Osteocyte (in vitro differentiated cells): Measurements from ENCODE around the gene YJEFN3. TPM values are rescaled to one million over a fixed set of nuclear protein-coding genes. Genes with fewer than 3 reads are reported as not detected.
A peak's percentile ranks its signal among the peaks of the same experiment; 100 is the strongest.

Source experiments
- DNase-seq: peaks from one replicate; pipeline ENCODE4 v3.0.0; 2021; ENCODE audit warnings: mixed read lengths; ENCODE audit not compliant: unreplicated experiment; ENCODE audit errors: extremely low spot score
- H3K27ac Mint-ChIP-seq: one replicate; pipeline ENCODE4 v1.8.0; 2021; ENCODE audit warnings: mild to moderate bottlenecking, mixed read lengths; ENCODE audit not compliant: unreplicated experiment
- H3K27me3 Mint-ChIP-seq: one replicate; pipeline ENCODE4 v1.8.0; 2021; ENCODE audit warnings: mixed read lengths; ENCODE audit not compliant: unreplicated experiment
- H3K36me3 Mint-ChIP-seq: one replicate; pipeline ENCODE4 v1.8.0; 2021; ENCODE audit warnings: mixed read lengths; ENCODE audit not compliant: unreplicated experiment
- H3K4me1 Mint-ChIP-seq: one replicate; pipeline ENCODE4 v1.8.0; 2021; ENCODE audit warnings: mixed read lengths; ENCODE audit not compliant: unreplicated experiment
- H3K4me3 Mint-ChIP-seq: one replicate; pipeline ENCODE4 v1.8.0; 2021; ENCODE audit warnings: mild to moderate bottlenecking, moderate library complexity, mixed read lengths; ENCODE audit not compliant: unreplicated experiment
- H3K9me3 Mint-ChIP-seq: one replicate; pipeline ENCODE4 v1.8.0; 2021; ENCODE audit warnings: mixed read lengths; ENCODE audit not compliant: unreplicated experiment
- CTCF ChIP-seq: fragments of 200-600 bp; sonication (generic); IDR thresholded peaks from 2 replicates; pipeline ENCODE4 v1.5.0; 2021; ENCODE audit warnings: antibody characterized with exemption, mild to moderate bottlenecking, moderate library complexity
- total RNA-seq: library from RNA; stranded (reverse); gene quantifications from 2 replicates; pipeline ENCODE4 v1.2.1, GENCODE V29; 2021

The YJEFN3 gene
- total RNA-seq, 1 donor from 2014 or later, result 6.1 TPM

- no peak overlapping the region for H3K4me3 Mint-ChIP-seq
These were observed 6.0 kb downstream of the YJEFN3 start for GRCh38 chr19:19534556-19535265.

GRCh38 chr19:19535311-19536191 lies 6.8 kb downstream of the YJEFN3 start:
- H3K9me3 Mint-ChIP-seq, result no peaks in the 10 kb centered on the region
- TF ChIP-seq CTCF, result no peak
- DNase-seq, result no peak
- no peaks in the 10 kb centered on the region for H3K27me3 Mint-ChIP-seq
- no peak overlapping the region for H3K4me3 Mint-ChIP-seq
- no peak overlapping the region for H3K27ac Mint-ChIP-seq
- peaks cover 22% of the 10 kb centered on the region for H3K4me1 Mint-ChIP-seq
- H3K36me3 Mint-ChIP-seq, result no peaks in the 10 kb centered on the region

More at GRCh38 chr19:19534556-19535265, 6.0 kb downstream of the YJEFN3 start:
- no peaks in the 10 kb centered on the region for H3K36me3 Mint-ChIP-seq
- DNase-seq, result no peak
- no peaks in the 10 kb centered on the region for H3K9me3 Mint-ChIP-seq
- no peak overlapping the region for H3K27ac Mint-ChIP-seq
- no peak for TF ChIP-seq CTCF
- peaks cover 30% of the 10 kb centered on the region for H3K4me1 Mint-ChIP-seq
- no peaks in the 10 kb centered on the region for H3K27me3 Mint-ChIP-seq

DNA sequence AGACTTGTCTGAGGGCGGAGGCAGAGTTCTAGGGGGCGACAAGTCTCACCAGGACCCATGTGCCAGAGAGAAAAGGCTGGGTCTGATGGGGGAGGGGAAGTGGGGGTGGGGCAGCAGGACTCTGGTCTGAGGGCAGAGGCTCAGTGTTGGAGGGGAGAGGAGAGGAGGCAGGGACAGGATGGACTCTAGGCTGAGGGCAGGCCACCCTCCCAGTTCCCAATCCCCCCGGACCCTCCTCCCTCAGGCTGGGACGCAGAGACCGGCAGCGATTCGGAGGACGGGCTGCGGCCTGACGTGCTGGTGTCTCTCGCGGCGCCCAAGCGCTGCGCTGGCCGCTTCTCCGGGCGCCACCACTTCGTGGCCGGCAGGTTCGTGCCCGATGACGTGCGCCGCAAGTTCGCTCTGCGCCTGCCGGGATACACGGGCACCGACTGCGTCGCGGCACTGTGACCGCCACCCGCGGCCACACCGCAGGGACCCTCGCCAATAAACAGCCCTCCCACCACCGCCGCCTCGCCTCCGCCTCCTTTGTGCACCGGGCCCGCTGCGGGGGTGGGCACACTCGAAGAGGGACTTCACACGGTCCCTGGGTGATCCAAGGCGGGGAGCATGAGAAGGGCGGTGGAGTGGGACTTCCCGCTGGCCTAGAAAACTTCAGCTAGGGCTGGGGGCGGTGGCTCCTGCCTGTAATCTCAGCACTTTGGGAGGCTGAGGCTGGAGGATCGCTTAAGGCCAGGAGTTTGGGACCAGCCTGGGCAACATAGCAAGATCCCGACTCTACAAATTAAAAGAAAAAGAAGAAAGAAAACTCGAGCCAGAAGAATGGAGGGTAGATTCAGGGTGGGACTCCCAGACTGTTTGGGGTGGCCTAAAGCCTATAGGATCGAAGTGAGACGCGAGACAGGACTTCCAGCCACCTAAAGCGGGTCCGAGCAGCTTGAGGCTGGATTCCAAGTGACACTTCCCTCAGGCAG lies 8.7 kb downstream of the YJEFN3 start:
- H3K4me1 Mint-ChIP-seq, result peaks cover 13% of the 10 kb centered on the region

GRCh38 chr19:19538061-19538784 lies 9.5 kb downstream of the YJEFN3 start, which contains the start of gene CILP2:
TSS of gene CILP2 (plus strand) at chr19:19538265. CDS start at chr19:19538350, 85 bp downstream.
- Mint-ChIP-seq H3K27me3 (no peaks in the 10 kb centered on the region), H3K36me3 (no peaks in the 10 kb centered on the region), H3K4me3 (peak within 1 kb of the TSS; percentile 49), H3K27ac (no peak within 1 kb of the TSS), H3K9me3 (no peaks in the 10 kb centered on the region), H3K4me1 (peaks cover 12% of the 10 kb centered on the region)
- TF ChIP-seq CTCF, result no peak
- DNase-seq, result peak; percentile 87

More for the DNA sequence above, 8.7 kb downstream of the YJEFN3 start:
- no peak for TF ChIP-seq CTCF
- Mint-ChIP-seq H3K36me3 (no peaks in the 10 kb centered on the region), H3K27me3 (no peaks in the 10 kb centered on the region), H3K27ac (no peak overlapping the region), H3K9me3 (no peaks in the 10 kb centered on the region), H3K4me3 (peak overlapping the region; percentile 22)
- DNase-seq, result no peak
